IPS-18a (cell line): Measurements from ENCODE around the gene MAPK4.

ENCODE experiments used
- H3K27ac ChIP-seq: one replicate; pipeline ENCODE4 v1.5.1; 2013; ENCODE audit warnings: low read length
- H3K27me3 ChIP-seq: one replicate; pipeline ENCODE4 v1.6.1; 2013; ENCODE audit warnings: mild to moderate bottlenecking, low read length; ENCODE audit not compliant: control insufficient read depth, insufficient read depth
- H3K36me3 ChIP-seq: one replicate; pipeline ENCODE4 v1.6.1; 2013; ENCODE audit warnings: low read depth, low read length; ENCODE audit not compliant: control insufficient read depth
- H3K4me1 ChIP-seq: one replicate; pipeline ENCODE4 v1.6.1; 2013; ENCODE audit warnings: low read depth, low read length; ENCODE audit not compliant: control insufficient read depth
- H3K4me3 ChIP-seq: one replicate; pipeline ENCODE4 v1.5.1; 2013; ENCODE audit warnings: low read length
- H3K9ac ChIP-seq: one replicate; pipeline ENCODE4 v1.6.1; 2013; ENCODE audit warnings: mild to moderate bottlenecking, low read length, moderate library complexity
- H3K9me3 ChIP-seq: one replicate; pipeline ENCODE4 v1.6.1; 2013; ENCODE audit warnings: low read depth, low read length; ENCODE audit not compliant: control insufficient read depth

Gene MAPK4

DNA sequence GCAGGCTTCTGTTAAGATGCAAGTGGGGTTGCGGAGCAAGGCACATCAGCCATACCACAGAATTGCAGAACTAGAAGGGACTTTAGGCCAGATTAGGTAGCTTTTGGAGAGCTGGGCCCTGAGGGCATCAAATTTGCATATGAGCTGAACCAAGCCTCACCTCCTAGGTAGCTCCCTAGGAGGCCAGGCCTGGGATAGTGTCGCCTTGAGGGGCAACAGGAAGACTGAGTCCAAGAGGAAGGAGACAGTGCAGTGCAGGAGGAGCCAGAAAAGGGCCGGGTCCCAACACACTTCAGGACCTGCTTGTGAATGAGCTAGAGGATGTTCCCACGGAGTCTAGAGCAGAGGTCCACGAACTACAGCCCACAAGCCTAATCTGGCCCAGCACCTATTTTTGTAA is 98.7 kb downstream of the MAPK4 start:
- Histone ChIP-seq H3K36me3 (no peaks in the 10 kb centered on the region), H3K9me3 (peaks cover 5% of the 10 kb centered on the region), H3K27me3 (no peaks in the 10 kb centered on the region), H3K4me1 (peaks cover 3% of the 10 kb centered on the region), H3K4me3 (no peak overlapping the region), H3K9ac (no peak overlapping the region), H3K27ac (no peak overlapping the region)

GRCh38 chr18:50659091-50660003 is 99.5 kb downstream of the MAPK4 start:
- peaks cover 5% of the 10 kb centered on the region for H3K9me3 ChIP-seq
- peaks cover 3% of the 10 kb centered on the region for H3K4me1 ChIP-seq

GRCh38 chr18:50661013-50661412 is 101.1 kb downstream of the MAPK4 start:
- Histone ChIP-seq H3K27me3 (no peaks in the 10 kb centered on the region), H3K9me3 (peaks cover 5% of the 10 kb centered on the region), H3K36me3 (no peaks in the 10 kb centered on the region), H3K9ac (no peak overlapping the region), H3K27ac (no peak overlapping the region), H3K4me1 (peaks cover 3% of the 10 kb centered on the region), H3K4me3 (no peak overlapping the region)

More at GRCh38 chr18:50659091-50660003, 99.5 kb downstream of the MAPK4 start:
- Histone ChIP-seq H3K36me3 (no peaks in the 10 kb centered on the region), H3K9ac (no peak overlapping the region), H3K27me3 (no peaks in the 10 kb centered on the region), H3K4me3 (no peak overlapping the region), H3K27ac (no peak overlapping the region)

DNA sequence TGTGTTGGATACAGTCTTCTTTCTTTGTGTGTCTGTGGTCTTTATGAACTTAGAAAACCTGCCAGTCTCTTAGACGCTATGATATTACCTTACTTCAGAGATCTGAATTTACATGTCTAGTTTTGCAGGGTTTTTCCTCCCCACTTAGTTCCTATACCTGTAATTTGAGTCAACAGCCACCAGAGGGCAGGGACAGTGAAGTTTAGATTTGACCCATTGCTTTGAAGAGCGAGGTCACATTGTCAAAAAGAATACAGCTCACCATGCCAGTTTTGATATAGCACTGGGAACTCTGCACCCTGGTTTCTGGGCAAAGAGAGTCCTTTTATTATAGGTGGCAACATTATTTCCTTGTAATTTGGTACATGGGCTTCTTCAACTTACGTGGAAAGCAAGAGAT is 102.3 kb downstream of the MAPK4 start:
- no peak overlapping the region for H3K4me3 ChIP-seq
- H3K9me3 ChIP-seq: peaks cover 5% of the 10 kb centered on the region
- H3K27me3 ChIP-seq: no peaks in the 10 kb centered on the region
- H3K36me3 ChIP-seq: no peaks in the 10 kb centered on the region
- no peak overlapping the region for H3K9ac ChIP-seq
- H3K27ac ChIP-seq: no peak overlapping the region
- peaks cover 3% of the 10 kb centered on the region for H3K4me1 ChIP-seq

DNA sequence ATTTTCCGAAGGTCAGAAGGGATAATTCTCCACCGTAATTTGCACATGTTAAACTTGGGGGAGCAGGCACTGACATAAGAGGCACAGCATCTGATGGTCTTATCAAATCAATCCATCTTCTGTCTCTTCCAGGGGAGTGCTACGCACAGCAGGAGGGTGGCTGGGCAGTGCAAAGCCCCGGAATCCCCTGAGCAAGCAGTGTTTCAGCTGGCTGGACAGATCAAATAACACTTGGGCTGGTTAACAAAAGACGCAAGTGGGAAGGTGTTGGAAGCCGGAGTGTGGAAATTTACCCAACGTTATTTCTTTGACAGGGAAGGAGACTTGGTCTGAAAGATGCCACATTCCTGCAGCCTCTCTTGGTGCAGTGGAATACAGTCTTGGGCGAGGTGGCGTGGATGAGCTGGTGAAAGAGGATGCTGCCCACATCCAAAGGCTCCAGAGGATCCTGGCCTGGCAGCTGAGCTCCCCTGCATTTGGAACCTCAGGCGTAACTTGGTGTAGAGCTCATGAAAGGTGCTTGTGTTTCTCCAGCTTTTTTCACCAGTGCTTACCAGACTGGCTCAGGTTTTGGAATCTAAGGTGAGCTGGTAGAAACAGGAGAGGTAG is 103.0 kb downstream of the MAPK4 start:
- Histone ChIP-seq H3K4me3 (no peak overlapping the region), H3K36me3 (no peaks in the 10 kb centered on the region), H3K27me3 (no peaks in the 10 kb centered on the region), H3K9ac (no peak overlapping the region), H3K9me3 (peaks cover 5% of the 10 kb centered on the region), H3K27ac (no peak overlapping the region), H3K4me1 (peaks cover 3% of the 10 kb centered on the region)

DNA sequence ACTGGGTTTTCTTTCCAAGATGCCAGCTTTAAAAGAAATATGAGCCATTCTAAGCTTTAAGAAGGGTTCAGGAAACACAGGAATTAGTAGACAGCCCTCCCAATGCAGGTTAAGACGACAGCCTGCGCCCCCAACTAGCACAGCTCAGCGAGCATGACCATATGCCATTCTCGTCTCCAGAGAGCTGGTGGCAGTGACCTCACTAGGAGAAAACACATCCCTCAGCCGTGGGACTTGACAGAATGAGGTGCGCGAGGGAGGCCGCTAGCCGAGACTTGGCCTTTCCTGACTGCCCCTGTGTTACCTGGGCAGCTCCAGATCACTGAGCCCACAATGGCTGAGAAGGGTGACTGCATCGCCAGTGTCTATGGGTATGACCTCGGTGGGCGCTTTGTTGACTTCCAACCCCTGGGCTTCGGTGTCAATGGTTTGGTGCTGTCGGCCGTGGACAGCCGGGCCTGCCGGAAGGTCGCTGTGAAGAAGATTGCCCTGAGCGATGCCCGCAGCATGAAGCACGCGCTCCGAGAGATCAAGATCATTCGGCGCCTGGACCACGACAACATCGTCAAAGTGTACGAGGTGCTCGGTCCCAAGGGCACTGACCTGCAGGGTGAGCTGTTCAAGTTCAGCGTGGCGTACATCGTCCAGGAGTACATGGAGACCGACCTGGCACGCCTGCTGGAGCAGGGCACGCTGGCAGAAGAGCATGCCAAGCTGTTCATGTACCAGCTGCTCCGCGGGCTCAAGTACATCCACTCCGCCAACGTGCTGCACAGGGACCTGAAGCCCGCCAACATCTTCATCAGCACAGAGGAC is 103.9 kb downstream of the MAPK4 start:
- Histone ChIP-seq H3K9ac (no peak overlapping the region), H3K9me3 (peaks cover 5% of the 10 kb centered on the region), H3K36me3 (no peaks in the 10 kb centered on the region), H3K4me3 (no peak overlapping the region), H3K4me1 (peaks cover 3% of the 10 kb centered on the region), H3K27ac (no peak overlapping the region), H3K27me3 (no peaks in the 10 kb centered on the region)

DNA sequence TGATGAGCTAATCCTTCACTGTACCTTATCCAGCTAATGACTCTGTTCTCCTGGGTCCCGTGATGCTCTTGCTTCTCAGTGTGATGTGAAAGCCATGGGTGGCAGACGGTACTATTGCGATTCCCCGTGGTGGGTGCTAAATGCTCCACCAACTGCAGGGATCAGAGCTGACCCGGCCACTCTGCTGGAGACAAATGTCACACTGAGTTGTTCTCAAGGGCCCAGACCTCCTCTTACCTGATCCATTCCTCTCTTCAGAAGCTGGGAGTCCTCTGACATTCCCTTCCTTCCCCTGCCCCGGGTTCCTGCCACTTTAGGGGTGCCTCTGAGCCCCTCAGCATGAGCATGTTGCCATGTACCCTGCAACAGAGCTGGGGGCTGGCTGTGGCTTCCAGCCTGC is 105.1 kb downstream of the MAPK4 start:
- no peak overlapping the region for H3K9ac ChIP-seq
- no peaks in the 10 kb centered on the region for H3K27me3 ChIP-seq
- no peak overlapping the region for H3K4me3 ChIP-seq
- no peaks in the 10 kb centered on the region for H3K36me3 ChIP-seq
- H3K4me1 ChIP-seq: peaks cover under 1% of the 10 kb centered on the region
- H3K27ac ChIP-seq: no peak overlapping the region
- H3K9me3 ChIP-seq: peaks cover 5% of the 10 kb centered on the region

DNA sequence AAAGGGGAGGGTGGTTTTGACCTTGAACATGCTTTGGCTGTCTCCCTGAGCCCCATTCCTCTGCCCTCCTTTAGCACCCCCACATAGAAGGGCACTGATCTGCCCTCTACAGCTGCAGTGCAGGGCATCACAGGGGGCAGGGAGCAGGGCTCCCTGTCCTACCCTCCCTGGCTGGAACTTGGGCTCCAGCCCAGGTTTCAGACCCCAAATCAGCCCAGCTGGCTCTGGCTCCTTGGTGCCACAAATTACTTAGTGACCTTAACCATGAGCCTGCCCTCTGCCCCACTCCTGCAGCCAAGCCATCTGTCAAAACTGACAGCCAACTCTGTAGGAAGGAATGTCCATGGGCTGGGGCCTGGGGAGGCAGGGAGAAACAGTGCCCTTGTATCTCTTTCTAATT is 105.6 kb downstream of the MAPK4 start:
- Histone ChIP-seq H3K27me3 (no peaks in the 10 kb centered on the region), H3K9ac (no peak overlapping the region), H3K9me3 (peaks cover 5% of the 10 kb centered on the region), H3K4me3 (no peak overlapping the region), H3K4me1 (no peaks in the 10 kb centered on the region), H3K36me3 (no peaks in the 10 kb centered on the region), H3K27ac (no peak overlapping the region)

- Histone ChIP-seq H3K36me3 (no peaks in the 10 kb centered on the region), H3K27ac (no peak overlapping the region), H3K4me1 (no peaks in the 10 kb centered on the region), H3K9ac (no peak overlapping the region), H3K27me3 (no peaks in the 10 kb centered on the region), H3K9me3 (peaks cover 5% of the 10 kb centered on the region), H3K4me3 (no peak overlapping the region)
Observed at GRCh38 chr18:50666536-50666935, 106.6 kb downstream of the MAPK4 start.

DNA sequence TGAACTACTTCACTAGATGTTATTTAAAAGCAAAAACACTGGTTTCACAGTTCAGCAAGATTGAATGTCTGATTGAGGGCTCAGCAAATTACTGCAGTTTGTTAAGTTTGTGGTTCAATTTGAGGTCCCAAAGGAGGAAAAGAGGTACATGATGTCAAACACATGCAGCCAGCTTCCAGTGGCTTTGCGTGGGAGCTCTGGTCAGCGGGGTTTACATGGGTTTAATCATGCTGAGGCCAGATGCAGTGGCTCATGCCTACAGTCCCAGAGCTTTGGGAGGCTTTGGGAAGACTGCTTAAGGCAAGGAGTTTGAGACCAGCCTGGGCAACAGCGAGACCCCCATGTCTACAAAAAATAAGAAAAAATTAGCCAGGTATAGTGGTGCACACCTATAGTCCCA is 111.5 kb downstream of the MAPK4 start:
- Histone ChIP-seq H3K27ac (no peak overlapping the region), H3K27me3 (no peaks in the 10 kb centered on the region), H3K9me3 (no peaks in the 10 kb centered on the region), H3K4me3 (no peak overlapping the region), H3K4me1 (no peaks in the 10 kb centered on the region), H3K36me3 (no peaks in the 10 kb centered on the region), H3K9ac (no peak overlapping the region)

GRCh38 chr18:50674307-50674980 is 114.6 kb downstream of the MAPK4 start:
- no peaks in the 10 kb centered on the region for H3K9me3 ChIP-seq
- H3K4me1 ChIP-seq: no peaks in the 10 kb centered on the region
- H3K9ac ChIP-seq: no peak overlapping the region
- H3K36me3 ChIP-seq: no peaks in the 10 kb centered on the region
- H3K4me3 ChIP-seq: no peak overlapping the region
- no peaks in the 10 kb centered on the region for H3K27me3 ChIP-seq
- no peak overlapping the region for H3K27ac ChIP-seq
